GM12892 (cell line): Measurements from ENCODE around the gene ZBTB38.

Source experiments
- DNase-seq: peaks from one replicate; pipeline ENCODE4 v3.0.0; 2011; ENCODE audit not compliant: insufficient read length
- FAIRE-seq: peaks from 2 replicates; lab custom pipeline; 2011; peaks lifted over from hg19 to GRCh38; lab: Jason Lieb, UNC
- POLR2A ChIP-seq: IDR thresholded peaks from 2 replicates; pipeline ENCODE4 v1.6.1; 2011; ENCODE audit warnings: low read depth, low read length, control low read depth
- POLR2AphosphoS5 ChIP-seq: IDR thresholded peaks from 2 replicates; pipeline ENCODE4 v1.6.1; 2011; ENCODE audit warnings: low read depth, low read length, control low read depth
- TAF1 ChIP-seq: IDR thresholded peaks from 2 replicates; pipeline ENCODE4 v1.6.1; 2011; ENCODE audit warnings: low read depth, mild to moderate bottlenecking, control low read depth, low read length, borderline replicate concordance

ZBTB38 gene

GRCh38 chr3:141373232-141373631 is 4.9 kb downstream of the ZBTB38 start:
- TF ChIP-seq POLR2AphosphoS5 (no peak), POLR2A (no peak), TAF1 (no peak)
- FAIRE-seq (peak; percentile 58), DNase-seq (no peak)

DNA sequence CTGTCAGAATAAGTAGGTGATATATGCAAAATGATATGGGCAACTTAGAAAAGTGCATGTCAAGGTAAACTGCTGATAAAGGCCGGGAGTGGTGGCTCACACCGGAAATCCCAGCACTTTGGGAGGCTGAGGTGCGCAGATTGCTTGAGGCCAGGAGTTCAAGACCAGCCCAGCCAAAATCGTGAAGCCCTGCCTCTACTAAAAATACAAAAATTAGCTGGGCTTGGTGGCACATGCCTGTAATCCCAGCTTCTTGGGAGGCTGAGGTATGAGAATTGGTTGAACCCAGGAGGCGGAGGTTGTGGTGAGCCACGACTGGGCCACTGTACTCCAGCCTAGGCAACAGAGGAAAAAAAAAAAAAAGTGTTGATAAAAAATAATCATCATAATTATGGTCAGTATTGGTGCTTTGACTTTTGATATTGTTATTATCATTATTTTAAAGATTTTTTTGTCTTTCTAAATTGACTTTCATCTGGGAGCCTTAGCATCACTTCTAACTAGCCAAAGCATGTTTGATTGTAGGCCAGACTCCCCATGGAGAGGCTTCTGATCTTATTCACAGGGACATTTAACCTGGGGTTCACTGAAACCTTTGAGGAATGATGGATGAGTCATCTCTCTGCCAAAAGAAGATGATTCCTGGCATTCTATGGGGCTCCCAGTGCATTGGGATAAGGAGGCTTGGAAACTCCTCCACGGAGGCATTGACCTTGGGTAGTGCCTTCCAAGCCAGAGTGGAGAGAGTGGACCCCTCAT is 5.6 kb downstream of the ZBTB38 start:
- TF ChIP-seq POLR2AphosphoS5 (no peak), POLR2A (no peak), TAF1 (no peak)
- FAIRE-seq (peak; percentile 17), DNase-seq (no peak)

DNA sequence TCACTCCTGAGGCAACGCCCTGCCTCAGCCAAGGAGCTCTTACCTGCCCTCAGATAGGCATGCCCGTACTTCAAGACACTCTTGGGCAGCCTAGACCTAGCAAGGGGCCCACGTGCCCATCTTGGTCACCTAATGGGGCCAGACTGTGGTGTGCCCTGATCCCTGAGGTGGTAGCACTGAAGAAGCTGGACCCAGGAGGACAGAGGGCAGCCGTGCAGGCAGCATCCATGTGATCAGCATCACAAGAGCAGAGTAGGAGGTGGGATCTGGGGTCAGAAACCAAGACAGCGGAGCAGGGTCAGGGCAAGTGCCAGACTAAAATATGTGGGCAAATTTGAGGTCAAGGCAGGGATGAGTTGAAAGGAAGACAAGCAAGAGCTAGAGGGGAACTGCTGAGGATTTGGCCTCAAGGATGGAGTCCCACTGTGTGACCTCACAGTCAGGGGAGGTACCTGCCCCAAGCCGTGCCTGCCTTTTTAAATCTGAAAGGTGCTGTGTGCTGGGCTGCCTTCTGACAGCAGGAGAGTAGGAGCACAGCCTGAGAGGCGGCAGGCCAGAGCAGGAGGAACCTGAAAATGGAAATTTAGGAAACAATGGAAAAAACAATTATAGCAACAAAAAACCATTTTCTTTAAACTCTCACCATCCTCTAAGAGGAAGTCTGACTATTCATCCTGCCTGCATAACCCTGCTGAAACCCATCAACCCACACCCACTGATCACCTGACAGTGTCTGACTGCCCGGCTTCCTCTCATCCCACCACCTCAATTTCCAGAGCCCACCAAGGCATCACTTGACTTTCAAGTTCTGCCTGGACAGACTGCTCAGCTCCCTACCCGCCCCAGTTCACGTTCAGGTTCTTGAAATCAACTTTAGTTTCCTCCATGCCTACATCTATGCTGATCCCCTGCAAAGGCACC is 7.3 kb downstream of the ZBTB38 start:
- FAIRE-seq (peak; percentile 67), DNase-seq (no peak)
- TF ChIP-seq POLR2A (peak; percentile 29; the same call in 1 of the 2 replicates), TAF1 (no peak)

GRCh38 chr3:141377377-141377776 is 9.1 kb downstream of the ZBTB38 start:
- DNase-seq (no peak), FAIRE-seq (peak; percentile 9)
- TF ChIP-seq POLR2AphosphoS5 (no peak), POLR2A (no peak), TAF1 (no peak)

- TF ChIP-seq TAF1 (no peak), POLR2AphosphoS5 (no peak), POLR2A (no peak)
- peak; percentile 50 for FAIRE-seq
- DNase-seq: no peak
Measured at GRCh38 chr3:141378556-141378955, 10.3 kb downstream of the ZBTB38 start.

GRCh38 chr3:141379250-141379966 is 11.1 kb downstream of the ZBTB38 start:
- FAIRE-seq: peak; percentile 97
- TF ChIP-seq TAF1: peak; percentile 48; the same call in 1 of the 2 replicates
- TF ChIP-seq POLR2A: peak; percentile 65; the same call in 1 of the 2 replicates
- no peak; the same call in 1 of the 2 replicates for TF ChIP-seq POLR2AphosphoS5
- no peak for DNase-seq

- FAIRE-seq (peak; percentile 14), DNase-seq (no peak)
- TF ChIP-seq POLR2A: peak; percentile 36; the same call in 1 of the 2 replicates
- no peak for TF ChIP-seq TAF1
Measured at GRCh38 chr3:141380279-141380678, 12.0 kb downstream of the ZBTB38 start.

GRCh38 chr3:141380987-141381386 is 12.7 kb downstream of the ZBTB38 start:
- DNase-seq (no peak), FAIRE-seq (peak; percentile 93)
- TF ChIP-seq POLR2A (peak; percentile 64; the same call in 1 of the 2 replicates), POLR2AphosphoS5 (no peak)

GRCh38 chr3:141382571-141382970 is 14.3 kb downstream of the ZBTB38 start:
- FAIRE-seq (peak; percentile 50), DNase-seq (no peak)
- no peak for TF ChIP-seq TAF1
- TF ChIP-seq POLR2AphosphoS5: no peak
- no peak for TF ChIP-seq POLR2A

DNA sequence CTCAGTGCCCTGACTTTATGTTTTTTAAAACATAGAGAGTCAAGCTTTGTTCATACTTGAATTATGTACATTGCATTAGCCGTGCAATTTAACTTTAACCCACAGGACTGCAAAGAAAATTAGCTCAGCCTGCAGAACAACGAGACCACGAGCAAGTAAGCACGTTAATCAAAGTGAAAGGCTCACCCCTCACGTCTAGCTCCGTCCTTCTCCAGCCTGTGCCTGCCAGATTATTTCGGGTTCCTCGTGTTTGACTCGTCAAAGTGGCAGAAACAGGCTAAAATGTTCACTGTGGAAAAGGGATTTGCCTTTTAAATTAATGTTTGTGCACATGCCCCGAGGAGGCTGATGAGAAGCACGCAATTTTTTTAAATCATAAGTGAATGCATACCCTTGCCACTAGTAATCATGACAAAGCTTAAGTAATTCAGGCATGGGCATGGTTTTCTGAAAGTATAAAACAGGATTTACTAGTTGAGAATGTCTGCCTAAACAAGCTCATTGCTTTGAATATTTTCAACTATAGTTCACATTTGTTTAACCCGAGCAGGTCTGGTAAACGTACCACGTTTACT is 15.3 kb downstream of the ZBTB38 start:
- no peak for DNase-seq
- peak; percentile 83 for FAIRE-seq

More for the DNA sequence above, 15.3 kb downstream of the ZBTB38 start:
- TF ChIP-seq POLR2AphosphoS5 (no peak), TAF1 (no peak), POLR2A (0 out of 2 replicates have a peak, but pooled peaks have one; percentile 52)
